ENCODE data around the gene IGF2.

- TF ChIP-seq CTCF (IDR thresholded peaks at IDR 0.05): no peak
- no peak for TF ChIP-seq POLR2A (IDR thresholded peaks at IDR 0.05)
Observed at GRCh38 chr11:2121227-2122130, 17.7 kb downstream of the IGF2 start.
